ENCODE data around the gene INPP5F. TPM values are rescaled to one million over a fixed set of nuclear protein-coding genes. Genes with fewer than 3 reads are reported as not detected.

Gene INPP5F
- total and polyA plus RNA-seq, 12 donors: 4.0 to 13.3 (median 6.4) TPM

- Histone ChIP-seq H3K27ac (no peak overlapping the region), H3K9me3 (no peaks in the 10 kb centered on the region), H3K4me1 (peaks cover 0 to 5% (median 0%) of the 10 kb centered on the region in 9 donors), H3K4me3 (no peak overlapping the region), H3K27me3 (no peaks in the 10 kb centered on the region), H3K36me3 (peaks cover 0 to 48% (median 0%) of the 10 kb centered on the region in 9 donors)
- no peak for TF ChIP-seq CTCF (IDR thresholded peaks at IDR 0.05)
- intact Hi-C loops (cut with DNase I): no loop called here
- WGBS, 2 donors: 81 to 84% methylated on average over 5 of the region's 5 CpGs
- no peak for ATAC-seq
- DNase-seq: no peak
Measured at GRCh38 chr10:119805702-119806230, 79.9 kb downstream of the INPP5F start.

DNA sequence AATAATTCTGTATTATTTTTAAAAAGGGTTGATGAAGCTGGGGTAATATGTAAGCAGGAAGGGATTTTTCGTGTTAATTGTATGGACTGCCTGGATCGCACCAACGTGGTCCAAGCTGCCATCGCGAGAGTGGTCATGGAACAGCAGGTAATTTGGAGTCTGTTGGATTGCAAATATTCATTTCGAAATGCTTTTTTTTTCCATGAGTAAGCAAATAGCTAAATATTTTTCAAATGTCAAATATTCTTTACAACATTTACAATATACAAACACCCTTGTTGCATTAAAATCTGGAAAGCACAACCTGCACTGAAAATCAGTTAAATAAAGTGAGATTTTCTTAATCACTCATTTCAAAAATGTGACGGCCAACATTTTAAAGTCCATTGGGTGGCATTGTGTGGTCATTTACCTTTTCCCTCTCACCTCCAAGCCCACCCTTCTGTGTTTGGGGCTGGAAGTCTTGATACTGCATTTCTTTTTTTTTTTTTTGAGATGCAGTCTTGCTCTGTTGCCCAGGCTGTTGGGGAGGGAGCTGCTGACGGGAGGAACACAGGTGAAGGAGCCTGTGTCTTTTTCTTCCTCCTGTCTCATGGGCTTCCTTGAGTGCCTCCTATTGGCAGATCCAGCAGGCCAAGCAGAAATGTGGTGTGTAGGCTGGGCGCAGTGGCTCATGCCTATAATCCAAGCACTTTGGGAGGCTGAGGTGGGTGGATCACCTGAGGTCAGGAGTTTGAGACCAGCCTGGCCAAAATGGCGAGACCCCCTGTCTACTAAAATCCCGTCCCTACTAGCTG is 80.7 kb downstream of the INPP5F start:
- peaks cover 0 to 5% (median 0%) of the 10 kb centered on the region in 9 donors for H3K4me1 ChIP-seq
- 98% methylated on average over 11 of the region's 11 CpGs for WGBS, 2 donors
- intact Hi-C loops (cut with DNase I): no loop called here
- H3K4me3 ChIP-seq: no peak overlapping the region
- DNase-seq: no peak
- H3K9me3 ChIP-seq: no peaks in the 10 kb centered on the region
- H3K36me3 ChIP-seq: peaks cover 0 to 48% (median 0%) of the 10 kb centered on the region in 9 donors
- no peak for TF ChIP-seq CTCF (IDR thresholded peaks at IDR 0.05)
- no peak for ATAC-seq
- H3K27me3 ChIP-seq: no peaks in the 10 kb centered on the region
- H3K27ac ChIP-seq: no peak overlapping the region

DNA sequence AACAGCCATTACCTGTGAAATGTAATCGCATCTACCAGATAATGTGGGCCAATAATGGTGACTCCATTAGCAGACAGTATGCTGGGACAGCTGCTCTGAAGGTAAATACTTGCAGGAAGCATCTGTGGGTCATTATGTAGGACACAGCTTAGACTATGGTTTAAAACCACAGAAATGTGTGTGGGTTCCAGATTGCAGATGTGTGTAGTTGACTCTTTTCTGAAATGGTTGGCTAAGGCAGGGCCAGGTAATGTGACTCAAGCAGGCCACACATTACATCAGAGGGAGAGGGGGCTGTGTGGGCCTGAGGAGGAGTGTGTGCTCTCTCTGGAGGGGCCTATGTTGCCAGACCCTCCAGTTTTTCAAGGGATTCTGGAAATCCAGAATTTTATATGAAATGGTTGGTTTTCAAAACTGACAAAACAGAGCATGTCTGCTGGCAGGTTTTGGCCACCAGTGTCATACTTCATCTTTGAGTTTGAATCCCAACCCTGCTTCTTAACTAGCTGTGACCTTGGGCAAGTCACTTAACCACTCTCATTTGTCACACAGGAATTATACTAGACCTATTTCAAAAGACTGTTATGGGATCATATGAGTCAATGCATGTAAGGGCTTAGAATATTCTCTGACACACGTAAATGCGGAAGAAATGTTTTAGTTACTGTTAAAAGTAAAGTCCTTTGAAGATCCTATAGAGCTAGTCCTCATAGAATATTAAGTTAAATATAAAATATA is 82.3 kb downstream of the INPP5F start:
- intact Hi-C loops (cut with DNase I): no loop called here
- WGBS, 2 donors: 96 to 98% methylated on average over 3 of the region's 3 CpGs

More for the DNA sequence above, 82.3 kb downstream of the INPP5F start:
- Histone ChIP-seq H3K9me3 (no peaks in the 10 kb centered on the region), H3K27me3 (no peaks in the 10 kb centered on the region), H3K4me3 (no peak overlapping the region), H3K4me1 (peaks cover 0 to 11% (median 0%) of the 10 kb centered on the region in 9 donors), H3K36me3 (peaks cover 0 to 53% (median 0%) of the 10 kb centered on the region in 9 donors), H3K27ac (no peak overlapping the region)
- DNase-seq (no peak), ATAC-seq (no peak)
- no peak for TF ChIP-seq CTCF (IDR thresholded peaks at IDR 0.05)
